Measurements from ENCODE around the gene SLAMF8. TPM values are rescaled to one million over a fixed set of nuclear protein-coding genes. Genes with fewer than 3 reads are reported as not detected.

The SLAMF8 gene
- total and polyA plus RNA-seq, 2 of the 8 experiments (the other 6 are each of a cell fraction or from before 2014, with no cell fraction given): not detected

- H3K4me2 ChIP-seq (ENCODE audit: insufficient read depth in 1 of 2, low read depth in 2 of 2, low read length in 2 of 2): no peak overlapping the region
- no peak for FAIRE-seq
- no peak overlapping the region for H3K23ac ChIP-seq (ENCODE audit: insufficient read length)
- H2BK120ac ChIP-seq (replicated peaks; ENCODE audit: low read depth, low read length): no peak overlapping the region
- TF ChIP-seq RNF2 (IDR thresholded peaks at IDR 0.05; ENCODE audit: borderline replicate concordance, low read depth, low read length, missing control alignments, poor library complexity, severe bottlenecking) (no peak), CTCF (IDR thresholded peaks at IDR 0.05; ENCODE audit: control extremely low read depth in 1 of 3, insufficient read depth in 1 of 3, low read depth in 1 of 3, low read length in 3 of 3) (peak in 2 of 3 experiments; percentile 34; a peak in 2 of 4 replicates), RAD21 (IDR thresholded peaks at IDR 0.05 in 1 of 2, conservative IDR thresholded peaks at IDR 0.05 in 1 of 2; ENCODE audit: low read depth in 2 of 2, low read length in 2 of 2) (peak; percentile 47 to 55)
- no peak overlapping the region for H4K91ac ChIP-seq (replicated peaks; ENCODE audit: insufficient read length, low read length)
- no peak overlapping the region for H2BK5ac ChIP-seq (ENCODE audit: low read depth, low read length)
- no peak overlapping the region for H3K56ac ChIP-seq (replicated peaks; ENCODE audit: insufficient read length, low read depth, low read length)
- H4K20me1 ChIP-seq (replicated peaks in 1 of 2; ENCODE audit: control insufficient read depth in 1 of 2, insufficient read depth in 2 of 2, low read length in 2 of 2): no peaks in the 10 kb centered on the region
- H3K9me3 ChIP-seq (ENCODE audit: insufficient read depth in 2 of 2, low read depth in 1 of 2, low read length in 1 of 2): no peaks in the 10 kb centered on the region
- no peaks in the 10 kb centered on the region for H3K36me3 ChIP-seq (ENCODE audit: control insufficient read depth in 2 of 4, insufficient read depth in 4 of 4, low read length in 3 of 4)
- H3K27ac ChIP-seq (ENCODE audit: low read depth, low read length): no peak overlapping the region
- H3K4me1 ChIP-seq (replicated peaks in 1 of 4; ENCODE audit: control insufficient read depth in 3 of 4, insufficient read depth in 4 of 4, low read length in 3 of 4): peaks cover 0 to 4% (median 2%) of the 10 kb centered on the region in 4 experiments; a peak in 1 of 7 replicates
- no peak overlapping the region for H2AFZ ChIP-seq (ENCODE audit: low read length)
- peaks cover 0 to 15% (median 3%) of the 10 kb centered on the region in 4 experiments; a peak in 6 of 7 replicates for H3K27me3 ChIP-seq (replicated peaks in 1 of 4; ENCODE audit: control insufficient read depth in 3 of 4, extremely low read depth in 1 of 4, insufficient read depth in 3 of 4, low read length in 3 of 4)
- H3K18ac ChIP-seq (ENCODE audit: extremely low read depth, low read length): no peak overlapping the region
- no peak overlapping the region for H2AK5ac ChIP-seq (ENCODE audit: low read depth, low read length)
- no peak overlapping the region for H2BK20ac ChIP-seq (ENCODE audit: low read length)
- WGBS, 2 experiments (ENCODE audit: extremely low coverage in 1 of 2, insufficient coverage in 1 of 2, insufficient read length in 1 of 2, insufficient replicate concordance in 2 of 2, low coverage in 1 of 2, low lambda C conversion rate in 2 of 2, missing lambda C conversion rate in 1 of 2): 77% methylated on average over 8 of the region's 8 CpGs; no CpG with 5 or more reads in 1 of the 2 experiments
- H4K8ac ChIP-seq (ENCODE audit: extremely low read depth, insufficient read depth, low read length): no peak overlapping the region
- no peak overlapping the region for H3K9ac ChIP-seq (replicated peaks in 1 of 4; ENCODE audit: extremely low read depth in 1 of 4, low read depth in 3 of 4, low read length in 3 of 4)
- CTCF ChIA-PET (ENCODE audit: partially characterized antibody): interaction anchor here (0.7 to 11.2 kb wide), 12 partner anchors 10 to 170 kb away, joined by 3 to 175 read pairs (median 4); no protein-coding TSS in a partner anchor
- H3K79me2 ChIP-seq (ENCODE audit: control insufficient read depth in 1 of 2, insufficient read depth in 2 of 2, low read length in 2 of 2): no peaks in the 10 kb centered on the region
- H3K4me3 ChIP-seq (ENCODE audit: extremely low read depth in 1 of 4, insufficient read depth in 2 of 4, low read depth in 3 of 4, low read length in 4 of 4): no peak overlapping the region
- no peaks in the 10 kb centered on the region for H3K23me2 ChIP-seq (ENCODE audit: low read depth, low read length)
- POLR2A ChIA-PET (ENCODE audit: partially characterized antibody): no interaction called here
- no peak overlapping the region for H2BK15ac ChIP-seq (ENCODE audit: low read length)
- no peak overlapping the region for H2BK12ac ChIP-seq (ENCODE audit: low read depth, low read length)
- H3K14ac ChIP-seq (ENCODE audit: insufficient read length): no peak overlapping the region
- no peak overlapping the region for H3K4ac ChIP-seq (replicated peaks; ENCODE audit: insufficient read length, low read depth, low read length)
- no peak overlapping the region for H4K5ac ChIP-seq (ENCODE audit: insufficient read length, low read depth, low read length)
- DNase-seq (ENCODE audit: low read depth in 1 of 2, low spot score in 2 of 2): no peak
- no peaks in the 10 kb centered on the region for H3K79me1 ChIP-seq (ENCODE audit: low read depth, low read length)
These were observed 9.3 kb downstream of the SLAMF8 start for GRCh38 chr1:159835862-159836525.
